A549 treated with CpdA at 1 μM for 4 hours (cell line): ENCODE results near the gene KRTAP7-1. TPM values are rescaled to one million over a fixed set of nuclear protein-coding genes. Genes with fewer than 3 reads are reported as not detected.

Source experiments
- total RNA-seq: library from RNA; stranded (reverse); fragments of 200-300 nt; extraction: Qiagen RNA extraction; gene quantifications from 5 replicates; pipeline ENCODE4 v1.2.3, GENCODE V29; 2022; ENCODE audit warnings: low read depth

Gene KRTAP7-1
- not detected in 5 replicates for total RNA-seq

GRCh38 chr21:30829659-30830058 lies at the start of gene KRTAP7-1:
Gene KRTAP7-1, minus strand, starts transcription at chr21:30829759. Its CDS starts 61 bp downstream, at chr21:30829698.

GRCh38 chr21:30813174-30813573 lies 16.4 kb downstream of the KRTAP7-1 start, which contains the start of gene KRTAP8-1:
Gene KRTAP8-1, minus strand, starts transcription at chr21:30813274. Its CDS starts 54 bp downstream, at chr21:30813220.

Other genes starting within 250 kb of the KRTAP7-1 start
- not detected in 5 replicates for gene KRTAP22-2, start 239.4 kb downstream of the KRTAP7-1 start, total RNA-seq
- gene KRTAP6-3, start 237.3 kb downstream of the KRTAP7-1 start, total RNA-seq = not detected in 5 replicates
- gene KRTAP6-2, start 230.9 kb downstream of the KRTAP7-1 start, total RNA-seq = not detected in 5 replicates
- not detected in 5 replicates for gene KRTAP22-1, start 228.7 kb downstream of the KRTAP7-1 start, total RNA-seq
- gene KRTAP6-1, start 215.8 kb downstream of the KRTAP7-1 start, total RNA-seq = not detected in 5 replicates
- gene KRTAP20-1, start 213.3 kb downstream of the KRTAP7-1 start, total RNA-seq = not detected in 5 replicates
- gene KRTAP20-4, start 209.1 kb downstream of the KRTAP7-1 start, total RNA-seq = not detected in 5 replicates
- gene KRTAP20-2, start 194.6 kb downstream of the KRTAP7-1 start, total RNA-seq = not detected in 5 replicates
- gene KRTAP20-3, start 186.9 kb downstream of the KRTAP7-1 start, total RNA-seq = not detected in 5 replicates
- not detected in 5 replicates for gene KRTAP21-3, start 111.0 kb downstream of the KRTAP7-1 start, total RNA-seq
- gene KRTAP21-2, start 82.5 kb downstream of the KRTAP7-1 start, total RNA-seq = not detected in 5 replicates
- not detected in 5 replicates for gene KRTAP21-1, start 74.3 kb downstream of the KRTAP7-1 start, total RNA-seq
- not detected in 5 replicates for gene KRTAP8-1, start 16.5 kb downstream of the KRTAP7-1 start, total RNA-seq
- not detected in 5 replicates for gene KRTAP11-1, start 51.8 kb upstream of the KRTAP7-1 start, total RNA-seq
- gene KRTAP19-8, start 208.7 kb upstream of the KRTAP7-1 start, total RNA-seq = not detected in 5 replicates